HepG2 (cell line): Measurements from ENCODE around the gene GNG7. TPM values are rescaled to one million over a fixed set of nuclear protein-coding genes. Genes with fewer than 3 reads are reported as not detected.

Experiments used
- BRD4 ChIP-seq: sonication (generic); formaldehyde crosslinking; IDR thresholded peaks from 2 replicates; pipeline ENCODE4 v1.4.0; 2020; ENCODE audit warnings: missing genetic modification reagents
- CCAR2 ChIP-seq: fragments of 200-400 bp; formaldehyde crosslinking; optimal IDR thresholded peaks from 2 replicates; pipeline ENCODE3; 2018; ENCODE audit warnings: low read depth, mild to moderate bottlenecking, low read length, moderate library complexity
- ELF4 ChIP-seq: sonication (generic); formaldehyde crosslinking; IDR thresholded peaks from 2 replicates; pipeline ENCODE4 v1.5.0; 2020; ENCODE audit warnings: missing genetic modification reagents, mild to moderate bottlenecking, moderate library complexity, borderline replicate concordance
- ERF ChIP-seq: IDR thresholded peaks from 2 replicates; pipeline ENCODE4 v1.6.1; 2018; ENCODE audit warnings: missing biosample characterization, missing genetic modification reagents
- HOXA7 ChIP-seq: sonication (generic); formaldehyde crosslinking; IDR thresholded peaks from 2 replicates; pipeline ENCODE4 v1.8.1; 2022; ENCODE audit warnings: mild to moderate bottlenecking, missing genetic modification reagents, moderate library complexity
- MAFF ChIP-seq: IDR thresholded peaks from 2 replicates; pipeline ENCODE4 v1.6.1; 2011; ENCODE audit warnings: low read depth, low read length, improper control_type of control experiment
- NFRKB ChIP-seq: fragments of 450-650 bp; IDR thresholded peaks from 2 replicates; pipeline ENCODE4 v1.6.1; 2017
- PRDM15 ChIP-seq: sonication (generic); formaldehyde crosslinking; IDR thresholded peaks from 2 replicates; pipeline ENCODE4 v1.4.0; 2020; ENCODE audit warnings: missing genetic modification reagents
- RELA ChIP-seq: sonication (generic); formaldehyde crosslinking; IDR thresholded peaks from 2 replicates; pipeline ENCODE4 v1.4.0; 2020; ENCODE audit warnings: missing genetic modification reagents
- TFE3 ChIP-seq: IDR thresholded peaks from 2 replicates; pipeline ENCODE4 v1.6.1; 2016
- ZBTB7B ChIP-seq: sonication (generic); formaldehyde crosslinking; IDR thresholded peaks from 2 replicates; pipeline ENCODE4 v1.4.0; 2020; ENCODE audit warnings: missing genetic modification reagents
- ZFP41 ChIP-seq: sonication (generic); formaldehyde crosslinking; IDR thresholded peaks from 2 replicates; pipeline ENCODE4 v1.4.0; 2020; ENCODE audit warnings: mild to moderate bottlenecking, missing genetic modification reagents, borderline replicate concordance
- ZFP91 ChIP-seq: sonication (generic); formaldehyde crosslinking; IDR thresholded peaks from 2 replicates; pipeline ENCODE4 v1.9.0; 2022; ENCODE audit warnings: missing genetic modification reagents, mild to moderate bottlenecking, borderline replicate concordance
- ZFY ChIP-seq: sonication (generic); formaldehyde crosslinking; IDR thresholded peaks from 2 replicates; pipeline ENCODE4 v1.4.0; 2020; ENCODE audit warnings: missing genetic modification reagents
- ZNF136 ChIP-seq: sonication (generic); formaldehyde crosslinking; IDR thresholded peaks from 2 replicates; pipeline ENCODE4 v1.8.1; 2022; ENCODE audit warnings: low read depth, mild to moderate bottlenecking, moderate library complexity, missing genetic modification reagents
- ZNF558 ChIP-seq: sonication (generic); formaldehyde crosslinking; IDR thresholded peaks from 2 replicates; pipeline ENCODE4 v1.9.0; 2022; ENCODE audit warnings: mild to moderate bottlenecking, missing genetic modification reagents, borderline replicate concordance
- ZNF570 ChIP-seq: sonication (generic); formaldehyde crosslinking; IDR thresholded peaks from 2 replicates; pipeline ENCODE4 v1.4.0; 2020; ENCODE audit warnings: mild to moderate bottlenecking, missing genetic modification reagents, borderline replicate concordance
- ZNF770 ChIP-seq: sonication (generic); formaldehyde crosslinking; IDR thresholded peaks from 2 replicates; pipeline ENCODE4 v1.5.0; 2020; ENCODE audit warnings: mild to moderate bottlenecking, missing genetic modification reagents
- ZNF777 ChIP-seq: sonication (generic); formaldehyde crosslinking; IDR thresholded peaks from 2 replicates; pipeline ENCODE4 v1.4.0; 2020; ENCODE audit warnings: missing genetic modification reagents
- ZNF788 ChIP-seq: sonication (generic); formaldehyde crosslinking; IDR thresholded peaks from 2 replicates; pipeline ENCODE4 v1.5.0; 2020; ENCODE audit warnings: mild to moderate bottlenecking, missing genetic modification reagents, borderline replicate concordance
- ZSCAN21 ChIP-seq: sonication (generic); formaldehyde crosslinking; IDR thresholded peaks from 2 replicates; pipeline ENCODE4 v1.8.0; 2022; ENCODE audit warnings: mild to moderate bottlenecking, missing genetic modification reagents, moderate library complexity, borderline replicate concordance
- polyA plus RNA-seq, 8 experiments: library from polyadenylated mRNA; depleted of rRNA in 3 of 8; stranded (reverse) in 7 of 8; unstranded in 1 of 8; fragments of >200 nt; fragmentation: Illumina TruSeq in 4 of 8; extraction: Trizol in 4 of 8; gene quantifications; 2 replicates each; pipeline versions ENCODE4 v1.2.1 to v1.2.3, GENCODE V29; 2011 to 2016; ENCODE audit warnings: low read depth in 4 of 8, missing spikeins in 1 of 8, mixed read lengths in 1 of 8; ENCODE audit not compliant: insufficient read depth in 1 of 8
- total RNA-seq, 5 experiments: library from RNA; depleted of rRNA; stranded (reverse); fragments of >200 nt; fragmentation: Illumina TruSeq; extraction: Trizol; gene quantifications; 2 replicates each; pipeline ENCODE4 v1.2.3, GENCODE V29; 2016; ENCODE audit warnings: low read depth in 1 of 5

Gene GNG7
- total and polyA plus RNA-seq, 2 of the 13 experiments (the other 11 are each of a cell fraction or from before 2014, with no cell fraction given) = 1.4 to 3.3 TPM

- TF ChIP-seq HOXA7 (CRISPR knock-in tag) = no peak
- no peak for TF ChIP-seq MAFF
- peak; percentile 40; the same call in 1 of the 2 replicates for TF ChIP-seq PRDM15 (CRISPR knock-in tag)
- no peak for TF ChIP-seq ZNF788 (CRISPR knock-in tag)
- TF ChIP-seq ELF4 = no peak
- no peak for TF ChIP-seq ZSCAN21
- 0 out of 2 replicates have a peak, but pooled peaks have one; percentile 8 for TF ChIP-seq ZNF770
- no peak for TF ChIP-seq CCAR2
- TF ChIP-seq ZFP91 (CRISPR knock-in tag) = peak; percentile 43; the same call in 1 of the 2 replicates
- TF ChIP-seq TFE3 (CRISPR knock-in tag) = peak; percentile 46; the same call in 1 of the 2 replicates
- TF ChIP-seq ZFY (CRISPR knock-in tag) = peak; percentile 86
- TF ChIP-seq ZBTB7B = peak; percentile 61
- peak; percentile 65; the same call in 1 of the 2 replicates for TF ChIP-seq ERF (CRISPR knock-in tag)
- no peak for TF ChIP-seq NFRKB
- 0 out of 2 replicates have a peak, but pooled peaks have one; percentile 21 for TF ChIP-seq BRD4
- no peak for TF ChIP-seq RELA (CRISPR knock-in tag)
- no peak for TF ChIP-seq ZNF777 (CRISPR knock-in tag)
- no peak for TF ChIP-seq ZNF558
- TF ChIP-seq ZNF570 = no peak
- TF ChIP-seq ZFP41 (CRISPR knock-in tag) = no peak
- TF ChIP-seq ZNF136 = no peak
Observed at GRCh38 chr19:2556221-2557092, 146.0 kb downstream of the GNG7 start (continued).
